Ishikawa (cell line): Measurements from ENCODE around the gene SYTL3.

Experiments used
- EP300 ChIP-seq: IDR thresholded peaks from 2 replicates; pipeline ENCODE4 v1.6.1; 2012; ENCODE audit warnings: borderline replicate concordance
- TCF12 ChIP-seq: IDR thresholded peaks from 2 replicates; pipeline ENCODE4 v1.6.1; 2012; ENCODE audit warnings: low read depth
- ZBTB7A ChIP-seq: IDR thresholded peaks from 2 replicates; pipeline ENCODE4 v1.6.1; 2012; ENCODE audit warnings: low read depth

DNA sequence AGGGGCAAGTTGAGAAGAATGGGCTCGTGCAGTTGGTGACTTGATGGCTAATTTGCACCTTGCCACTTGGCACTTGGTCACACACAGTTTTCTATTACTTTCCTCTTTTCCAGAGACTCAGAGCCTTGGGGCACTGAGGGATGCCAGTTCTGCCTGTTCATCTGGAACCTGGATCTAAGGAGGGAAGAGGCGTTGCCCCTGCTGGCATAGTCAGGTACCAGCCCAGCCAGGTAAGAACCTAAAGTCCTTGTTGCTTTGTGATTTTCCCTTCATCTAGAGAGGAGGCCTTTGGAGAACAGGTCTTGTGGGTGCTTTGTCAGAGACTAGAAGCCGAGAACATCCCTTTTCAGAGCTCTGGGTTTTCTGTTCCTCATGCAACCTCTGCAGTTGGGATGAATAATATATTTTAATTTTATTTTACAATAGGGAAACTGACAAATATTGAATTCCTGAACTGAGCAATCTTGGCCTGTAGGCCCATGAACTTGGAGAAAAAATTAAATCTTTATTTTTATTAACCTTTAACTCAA lies 11.4 kb downstream of the SYTL3 start:
- no peak for TF ChIP-seq ZBTB7A
- TF ChIP-seq EP300: no peak
- TF ChIP-seq TCF12: no peak
